ENCODE data around the gene SH2B2.
"Not testable (repeated sequence)": the region's sequence is repeated elsewhere in the genome, so short reads cannot be mapped to it uniquely, and the experiment has no call there.

The SH2B2 gene

GRCh38 chr7:102337002-102337401, 50.3 kb downstream of the SH2B2 start:
- DNase-seq (ENCODE audit: low read depth); H3K4me3 ChIP-seq (ENCODE audit: low read depth, low read length): not testable (repeated sequence)

DNA sequence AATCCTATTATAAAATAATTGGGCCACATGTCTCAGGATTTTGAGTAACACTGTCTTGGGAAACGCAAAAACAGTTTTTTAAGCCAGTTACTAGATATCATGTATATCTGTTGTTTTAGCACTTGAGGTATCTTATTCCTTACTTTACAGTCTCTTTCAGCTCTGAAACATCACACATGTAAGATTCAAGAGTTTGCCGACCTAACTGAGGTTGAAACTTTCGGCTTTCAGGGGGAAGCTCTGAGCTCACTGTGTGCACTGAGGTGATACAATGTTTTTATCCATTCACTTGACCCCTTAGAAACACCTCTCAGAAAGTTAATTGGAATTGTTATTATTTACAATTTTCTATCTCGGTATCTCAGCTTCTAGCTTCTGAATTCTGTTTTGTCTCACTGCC, 50.8 kb downstream of the SH2B2 start:
- not testable (repeated sequence) for H3K4me3 ChIP-seq (ENCODE audit: low read depth, low read length); DNase-seq (ENCODE audit: low read depth)

DNA sequence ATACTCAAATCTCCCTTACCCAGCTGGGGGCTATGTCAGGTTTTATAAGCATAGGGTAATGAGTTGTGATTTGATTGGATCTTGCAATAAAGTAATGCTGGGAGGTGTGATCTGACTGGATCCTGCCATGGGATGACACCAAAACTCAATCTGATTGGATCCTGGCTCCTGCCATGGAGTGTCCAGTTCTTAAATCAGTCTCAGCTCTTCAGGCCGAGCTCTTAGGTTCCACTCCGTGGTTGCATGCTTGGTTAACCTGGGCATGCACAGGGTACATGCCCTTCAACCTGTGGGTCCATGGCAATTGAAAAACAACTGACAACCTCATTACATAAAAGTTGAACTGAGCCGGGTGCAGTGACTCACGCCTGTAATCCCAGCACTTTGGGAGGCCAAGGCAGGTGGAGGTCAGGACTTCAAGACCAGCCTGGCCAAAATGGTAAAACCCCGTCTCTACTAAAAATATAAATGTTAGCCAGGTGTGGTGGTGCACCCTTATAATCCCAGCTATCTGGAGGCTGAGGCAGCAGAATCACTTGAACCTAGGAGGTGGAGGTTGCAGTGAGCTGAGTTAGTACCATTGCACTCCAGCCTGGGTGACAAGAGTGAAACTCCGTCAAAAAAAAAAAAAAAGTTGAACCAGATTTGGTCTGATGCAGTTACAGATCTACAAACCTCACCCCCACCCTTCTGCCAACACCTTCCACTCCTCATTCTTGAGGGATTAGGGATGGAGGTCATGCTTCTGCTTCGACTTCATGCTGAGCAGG, 54.1 kb downstream of the SH2B2 start:
- not testable (repeated sequence) for DNase-seq (ENCODE audit: low read depth); H3K4me3 ChIP-seq (ENCODE audit: low read depth, low read length)

DNA sequence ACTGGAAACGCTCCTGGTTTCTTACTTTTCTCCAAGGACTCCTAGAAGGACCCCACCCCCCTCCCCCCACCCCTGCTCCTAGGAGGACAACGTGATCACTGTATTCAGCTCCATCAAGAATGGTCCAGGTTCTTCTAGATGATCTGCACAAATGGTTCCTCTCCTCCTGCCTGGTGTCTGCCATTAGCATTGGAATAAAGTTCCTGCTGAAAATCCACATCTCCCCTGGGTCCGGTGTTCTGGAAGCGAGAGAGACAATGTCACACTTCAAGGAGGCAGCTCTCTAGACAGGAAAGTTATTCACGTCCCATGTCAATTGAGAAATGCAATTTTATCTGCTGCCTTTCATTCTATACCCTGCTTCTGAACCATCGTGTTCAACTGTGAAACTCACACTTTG, 60.3 kb downstream of the SH2B2 start:
- DNase-seq (ENCODE audit: low read depth); H3K4me3 ChIP-seq (ENCODE audit: low read depth, low read length): not testable (repeated sequence)

DNA sequence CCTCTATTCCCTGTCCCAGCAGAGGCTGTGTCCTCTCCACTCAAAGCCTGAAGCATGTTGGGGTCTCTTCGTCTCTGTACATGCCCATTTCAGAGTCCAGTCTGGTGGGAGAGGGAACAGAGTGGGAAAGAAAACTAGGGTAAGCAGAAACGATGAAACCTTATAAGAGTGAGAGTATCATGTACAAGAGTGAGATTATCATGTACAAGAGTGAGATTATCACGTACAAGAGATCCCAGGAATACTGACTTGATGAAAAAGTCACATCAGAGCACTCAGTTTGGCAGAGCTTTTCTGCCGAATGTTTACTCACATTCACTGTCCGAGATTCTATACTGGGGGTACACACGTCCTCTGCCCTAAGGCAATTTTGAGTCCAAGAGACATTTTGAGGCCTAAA, 69.7 kb downstream of the SH2B2 start, which contains the start of gene SPDYE6:
TSS of gene SPDYE6 (minus strand) at position 101 of the 400 bp plus-strand sequence. CDS start 421 bp downstream, outside the sequence.
- not testable (repeated sequence) for DNase-seq (ENCODE audit: low read depth); H3K4me3 ChIP-seq (ENCODE audit: low read depth, low read length)

- TF ChIP-seq CTCF (conservative IDR thresholded peaks at IDR 0.05; ENCODE audit: low read depth, low read length) = peak; percentile 19
- DNase-seq (ENCODE audit: low read depth) = peak; percentile 99
- H3K4me3 ChIP-seq (ENCODE audit: low read depth, low read length) = peak overlapping the region; percentile 74
These were observed 77.1 kb downstream of the SH2B2 start for GRCh38 chr7:102363549-102364393.

DNA sequence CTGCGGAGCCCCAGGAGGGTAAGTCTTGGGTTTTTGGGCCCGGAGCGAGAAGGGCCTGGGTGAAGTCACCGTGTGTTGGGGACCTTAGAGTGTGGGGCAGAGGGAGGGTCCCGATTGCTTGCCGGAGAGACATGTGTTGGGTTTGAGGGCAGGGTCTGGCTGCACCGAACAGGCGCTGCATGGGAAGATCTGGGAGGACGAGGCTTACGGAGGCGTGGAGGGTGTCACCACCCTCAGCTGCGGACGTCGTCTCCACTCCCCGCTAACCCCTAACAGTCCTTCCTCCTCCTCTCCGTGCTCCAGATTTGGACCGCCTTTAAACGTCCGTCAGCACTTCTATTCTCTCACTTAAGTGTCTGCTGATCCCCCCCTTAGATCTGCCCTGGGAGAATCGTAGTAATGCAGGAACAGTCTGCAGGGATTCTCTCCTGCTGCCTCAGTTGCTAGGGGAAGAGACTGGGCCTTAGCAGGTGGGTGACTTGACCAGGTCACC, 77.8 kb downstream of the SH2B2 start:
- DNase-seq (ENCODE audit: low read depth) = not testable (repeated sequence)

GRCh38 chr7:102365390-102365789, 78.7 kb downstream of the SH2B2 start:
- not testable (repeated sequence) for H3K4me3 ChIP-seq (ENCODE audit: low read depth, low read length); DNase-seq (ENCODE audit: low read depth)

More for the DNA sequence above, 77.8 kb downstream of the SH2B2 start:
- H3K4me3 ChIP-seq (ENCODE audit: low read depth, low read length) = peak overlapping the region; percentile 74

DNA sequence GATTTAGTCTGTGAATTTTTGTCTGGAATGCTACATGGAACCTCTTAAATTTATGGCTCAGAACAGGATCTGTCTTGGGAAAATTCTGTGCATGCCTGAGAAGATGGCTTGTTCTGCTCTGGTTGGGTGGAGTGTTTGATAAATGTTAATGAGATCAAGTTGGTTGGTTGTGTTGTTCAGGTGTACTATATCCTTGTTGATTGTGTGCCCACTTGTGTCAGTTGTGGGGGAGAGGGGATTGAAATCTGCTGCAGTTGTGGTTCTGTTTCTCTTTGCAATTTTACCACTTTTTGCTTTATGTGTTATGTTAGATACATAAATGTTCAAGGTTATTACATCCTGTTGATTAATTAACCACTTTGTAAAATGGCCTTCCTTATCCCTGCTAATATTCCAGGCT, 83.4 kb downstream of the SH2B2 start:
- DNase-seq (ENCODE audit: low read depth); H3K4me3 ChIP-seq (ENCODE audit: low read depth, low read length): not testable (repeated sequence)
